Calu3 (cell line): ENCODE data around the gene ATP4A. TPM values are rescaled to one million over a fixed set of nuclear protein-coding genes. Genes with fewer than 3 reads are reported as not detected.

Source experiments
- BruUV-seq: library from RNA; stranded (reverse); fragments of 400-500 nt; replicated peaks from 2 replicates; lab custom pipeline; 2021; lab: Mats Ljungman, UMichigan
- CTCF ChIA-PET: fragments of 300-600 bp; sonication (Branson Sonifier 250); formaldehyde crosslinking; loops from one replicate; lab custom pipeline; 2022; ENCODE audit warnings: antibody characterized with exemption; lab: Charles Lee
- DNase-seq: peaks from one replicate; pipeline ENCODE4 v3.0.0; 2022
- H3K27ac Mint-ChIP-seq: one replicate; pipeline ENCODE4 v1.8.0; 2022; ENCODE audit warnings: mixed read lengths; ENCODE audit not compliant: unreplicated experiment
- H3K27me3 Mint-ChIP-seq: one replicate; pipeline ENCODE4 v1.8.0; 2022; ENCODE audit warnings: mixed read lengths; ENCODE audit not compliant: unreplicated experiment
- H3K36me3 Mint-ChIP-seq: one replicate; pipeline ENCODE4 v1.8.0; 2022; ENCODE audit warnings: mild to moderate bottlenecking, moderate library complexity, mixed read lengths; ENCODE audit not compliant: insufficient read depth, unreplicated experiment
- H3K4me1 Mint-ChIP-seq: one replicate; pipeline ENCODE4 v1.8.0; 2022; ENCODE audit warnings: mild to moderate bottlenecking, low read depth, mixed read lengths; ENCODE audit not compliant: unreplicated experiment
- H3K4me3 Mint-ChIP-seq: one replicate; pipeline ENCODE4 v1.8.0; 2022; ENCODE audit warnings: mild to moderate bottlenecking, low read depth, moderate library complexity, mixed read lengths; ENCODE audit not compliant: unreplicated experiment
- H3K9me3 Mint-ChIP-seq: one replicate; pipeline ENCODE4 v1.8.0; 2022; ENCODE audit warnings: low read depth, mixed read lengths; ENCODE audit not compliant: unreplicated experiment
- CTCF ChIP-seq: fragments of 200-600 bp; IDR thresholded peaks from one replicate; pipeline ENCODE4 v1.8.0; 2022; ENCODE audit warnings: antibody characterized with exemption; ENCODE audit not compliant: unreplicated experiment
- intact Hi-C: fragments of 100-400 bp; cut with micrococcal nuclease; formaldehyde crosslinking; loops from one replicate; pipeline ENCODE4 v1.10.0; 2022; ENCODE audit not compliant: unreplicated experiment
- total RNA-seq: library from RNA; stranded (reverse); gene quantifications from 2 replicates; pipeline ENCODE4 v1.2.3, GENCODE V29; 2022

ATP4A gene
- total RNA-seq, 1 experiment from 2014 or later: not detected

- no peak for TF ChIP-seq CTCF
- CTCF ChIA-PET: interaction anchor here (0.6 to 3.3 kb wide), 2 partner anchors 21 to 90 kb away, joined by 3 to 14 read pairs; no protein-coding TSS in a partner anchor
- intact Hi-C loops: no loop called here
- H3K4me3 Mint-ChIP-seq: no peak overlapping the region
- no peaks in the 10 kb centered on the region for H3K4me1 Mint-ChIP-seq
- peaks cover 6% of the 10 kb centered on the region for H3K36me3 Mint-ChIP-seq
- no peak for DNase-seq
- H3K27ac Mint-ChIP-seq: no peak overlapping the region
- no peaks in the 10 kb centered on the region for H3K9me3 Mint-ChIP-seq
- H3K27me3 Mint-ChIP-seq: peaks cover 89% of the 10 kb centered on the region
- BruUV-seq: no TSS peak
These were observed 32.2 kb downstream of the ATP4A start for GRCh38 chr19:35531291-35531690.

GRCh38 chr19:35529241-35530218, 33.9 kb downstream of the ATP4A start:
- CTCF ChIA-PET: interaction anchor here (1.3 to 3.3 kb wide), 2 partner anchors 12 to 19 kb away, joined by 3 to 14 read pairs; no protein-coding TSS in a partner anchor

GRCh38 chr19:35528218-35529038, 35.0 kb downstream of the ATP4A start, which contains the start of gene SBSN:
TSS of gene SBSN (minus strand) at chr19:35528311. CDS start at chr19:35528281, 30 bp downstream.
- DNase-seq: no peak
- Mint-ChIP-seq H3K4me3 (no peak within 1 kb of the TSS), H3K27me3 (peaks cover 92% of the 10 kb centered on the region), H3K9me3 (no peaks in the 10 kb centered on the region), H3K4me1 (no peaks in the 10 kb centered on the region), H3K36me3 (peaks cover 6% of the 10 kb centered on the region), H3K27ac (no peak within 1 kb of the TSS)
- intact Hi-C loops: no loop called here
- no TSS peak for BruUV-seq
- CTCF ChIA-PET: interaction anchor here (3.3 kb wide), 1 partner anchor 18 kb away, joined by 14 read pairs; no protein-coding TSS in a partner anchor
- TF ChIP-seq CTCF: no peak

More at GRCh38 chr19:35529241-35530218, 33.9 kb downstream of the ATP4A start:
- BruUV-seq: no TSS peak
- peaks cover 91% of the 10 kb centered on the region for H3K27me3 Mint-ChIP-seq
- intact Hi-C loops: no loop called here
- H3K36me3 Mint-ChIP-seq: peaks cover 6% of the 10 kb centered on the region
- no peaks in the 10 kb centered on the region for H3K9me3 Mint-ChIP-seq
- no peaks in the 10 kb centered on the region for H3K4me1 Mint-ChIP-seq
- no peak overlapping the region for H3K27ac Mint-ChIP-seq
- DNase-seq: no peak
- TF ChIP-seq CTCF: no peak
- H3K4me3 Mint-ChIP-seq: no peak overlapping the region

GRCh38 chr19:35525873-35526272, 37.6 kb downstream of the ATP4A start:
- Mint-ChIP-seq H3K4me3 (no peak overlapping the region), H3K27ac (no peak overlapping the region), H3K4me1 (no peaks in the 10 kb centered on the region), H3K27me3 (peaks cover 82% of the 10 kb centered on the region), H3K9me3 (no peaks in the 10 kb centered on the region), H3K36me3 (no peaks in the 10 kb centered on the region)
- TF ChIP-seq CTCF: no peak
- intact Hi-C loops: no loop called here
- no peak for DNase-seq
- CTCF ChIA-PET: interaction anchor here (0.7 kb wide), 1 partner anchor 9 kb away, joined by 3 read pairs; no protein-coding TSS in a partner anchor
- BruUV-seq: no TSS peak
